Fibroblast of peridontal ligament (primary cell): ENCODE data around the gene ZNF235.
A peak's percentile ranks its signal among the peaks of the same experiment; 100 is the strongest.
"Not testable (repeated sequence)": the region's sequence is repeated elsewhere in the genome, so short reads cannot be mapped to it uniquely, and the experiment has no call there.

ENCODE experiments used
- DNase-seq: peaks from one replicate; pipeline ENCODE4 v3.0.0-alpha.2; 2010; ENCODE audit errors: extremely low read depth

The ZNF235 gene

DNA sequence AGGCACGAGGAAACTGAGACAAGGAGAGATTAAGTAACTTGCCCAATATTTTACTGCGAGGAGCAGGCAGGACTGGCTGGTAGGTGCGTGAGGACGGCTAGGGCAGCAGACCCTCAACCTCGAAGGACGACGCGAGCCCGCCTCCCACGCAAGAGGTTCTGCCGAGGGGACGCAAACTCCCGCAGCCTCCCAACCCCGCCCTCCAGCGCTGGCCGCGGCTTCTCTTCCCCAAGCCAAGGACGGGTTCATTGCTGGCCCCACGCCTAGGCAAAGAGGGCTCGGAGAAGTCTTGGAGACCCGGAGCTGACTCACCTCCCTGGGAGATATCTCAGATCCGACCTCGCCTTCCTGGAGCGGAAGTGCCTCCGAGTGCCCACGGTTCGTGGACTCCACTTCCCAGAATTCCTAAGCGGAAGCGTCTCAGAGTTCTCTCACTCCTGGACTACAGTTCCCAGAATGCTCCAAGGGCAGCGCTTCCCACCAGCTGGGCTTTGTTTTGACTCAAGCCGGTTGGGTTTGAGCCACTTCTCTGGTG is at the start of gene ZNF235:
ZNF235 (minus strand) TSS at position 367 of the 535 bp plus-strand sequence. CDS start 1,621 bp downstream, outside the sequence.
- DNase-seq: peak; percentile 98

DNA sequence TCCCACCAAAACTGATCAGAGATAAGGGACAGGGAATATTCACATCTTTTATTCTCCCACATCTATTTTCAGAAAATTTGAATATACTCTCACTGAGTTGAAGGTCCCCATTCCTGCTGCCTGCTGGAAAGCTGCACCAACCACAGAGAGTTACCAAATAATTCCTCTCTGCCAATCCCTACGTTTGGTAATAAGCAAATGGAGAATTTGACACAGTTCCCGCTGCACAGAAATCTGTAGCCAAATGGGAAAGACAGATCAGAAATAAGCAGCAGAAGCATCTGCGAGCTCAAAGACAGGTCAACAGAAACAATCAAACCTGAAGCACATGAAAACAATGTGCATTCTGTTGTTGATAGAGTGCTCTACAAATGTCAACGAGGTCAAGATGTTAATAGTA is 41.7 kb upstream of the ZNF235 start:
- no peak for DNase-seq

DNA sequence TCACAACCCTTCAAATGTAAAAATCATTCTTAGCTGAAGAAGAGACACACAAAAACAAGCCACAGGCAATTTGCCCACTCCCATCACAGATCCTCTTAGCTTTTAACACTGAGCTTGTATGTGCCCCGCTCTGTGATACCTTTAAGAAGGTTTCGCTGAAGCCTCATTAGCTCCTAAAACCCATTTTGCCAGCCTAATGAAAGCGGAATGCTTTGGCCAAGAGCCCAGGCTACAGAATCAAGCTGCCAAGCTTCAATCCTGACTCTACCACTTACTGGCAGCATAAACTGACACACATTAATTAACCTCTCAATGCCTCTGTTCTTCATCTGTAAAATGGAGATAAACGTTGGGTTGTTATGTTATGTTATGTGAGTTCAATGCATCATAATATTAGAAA is 41.1 kb upstream of the ZNF235 start:
- DNase-seq: no peak

DNA sequence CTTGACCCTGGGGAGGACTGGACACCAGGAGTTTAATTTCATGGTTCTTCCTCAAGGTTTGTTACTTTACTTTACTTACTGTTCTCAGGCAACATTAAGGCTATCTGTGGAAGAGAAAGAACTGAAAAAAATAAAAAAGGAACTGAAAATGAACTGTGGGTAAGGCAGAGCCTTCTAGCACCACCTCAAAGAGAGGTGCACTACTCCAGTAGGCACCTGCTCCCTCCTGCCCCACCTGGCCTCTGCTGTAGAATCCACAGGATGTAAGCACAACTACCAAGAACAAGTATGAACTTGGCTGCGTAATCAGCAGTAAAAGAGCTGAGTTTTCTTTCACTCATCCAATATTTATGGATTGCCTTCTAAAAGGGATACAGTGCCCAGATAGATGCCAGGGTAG is 39.4 kb upstream of the ZNF235 start:
- no peak for DNase-seq

DNA sequence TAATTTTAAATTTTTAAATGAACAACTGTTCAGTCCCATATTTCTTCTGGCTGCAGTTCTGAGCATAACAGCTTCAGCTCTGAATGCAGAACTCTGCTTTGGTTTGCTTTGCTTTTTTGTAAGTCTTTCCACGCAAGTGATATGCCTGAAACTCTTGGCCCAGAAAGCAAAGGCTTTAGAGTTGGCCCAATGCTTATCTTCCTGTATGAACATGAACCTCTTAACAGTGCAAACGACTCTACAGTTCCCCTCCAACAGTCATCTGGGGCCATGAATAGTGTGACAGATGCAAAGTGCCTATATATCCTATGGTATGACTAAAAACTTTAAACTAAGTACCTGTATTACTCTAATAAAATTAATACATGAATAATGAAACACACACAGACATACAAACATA is 37.0 kb upstream of the ZNF235 start:
- no peak for DNase-seq

DNA sequence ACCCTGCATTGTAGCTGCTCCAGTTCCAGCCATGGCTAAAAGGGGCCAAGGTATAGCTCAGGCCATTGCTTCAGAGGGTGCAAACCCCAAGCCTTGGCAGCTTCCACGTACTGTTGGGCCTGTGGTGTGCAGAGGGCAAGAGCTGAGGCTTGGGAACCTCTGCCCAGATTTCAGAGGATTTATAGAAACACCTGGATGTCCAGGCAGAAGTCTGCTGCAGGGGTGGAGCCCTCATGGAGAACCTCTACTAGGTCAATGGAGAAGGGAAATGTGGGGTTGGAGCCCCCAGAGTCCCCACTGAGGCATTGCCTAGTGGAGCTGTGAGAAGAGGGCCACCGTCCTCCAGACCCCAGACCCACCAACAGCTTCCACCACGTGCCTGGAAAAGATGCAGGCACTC is 29.8 kb upstream of the ZNF235 start:
- DNase-seq: not testable (repeated sequence)

DNA sequence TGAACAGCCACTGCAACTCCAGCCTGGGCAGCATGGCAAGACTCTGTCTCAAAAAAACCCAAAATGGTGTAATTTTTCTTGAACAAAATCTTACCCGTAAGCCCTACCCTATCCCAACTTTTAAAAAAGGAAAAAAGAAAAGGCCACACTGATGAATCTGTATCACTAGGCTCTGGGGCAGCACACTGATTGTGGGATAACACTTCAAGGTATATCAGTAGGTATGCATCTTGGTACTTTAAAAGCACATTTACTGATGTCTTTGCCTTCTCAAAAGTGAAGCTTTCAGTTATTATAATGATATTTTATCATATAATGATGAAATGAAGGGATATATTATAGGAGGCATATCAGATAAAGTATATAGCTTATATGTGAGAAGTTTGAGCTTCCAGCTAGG is 27.3 kb upstream of the ZNF235 start:
- DNase-seq: no peak

DNA sequence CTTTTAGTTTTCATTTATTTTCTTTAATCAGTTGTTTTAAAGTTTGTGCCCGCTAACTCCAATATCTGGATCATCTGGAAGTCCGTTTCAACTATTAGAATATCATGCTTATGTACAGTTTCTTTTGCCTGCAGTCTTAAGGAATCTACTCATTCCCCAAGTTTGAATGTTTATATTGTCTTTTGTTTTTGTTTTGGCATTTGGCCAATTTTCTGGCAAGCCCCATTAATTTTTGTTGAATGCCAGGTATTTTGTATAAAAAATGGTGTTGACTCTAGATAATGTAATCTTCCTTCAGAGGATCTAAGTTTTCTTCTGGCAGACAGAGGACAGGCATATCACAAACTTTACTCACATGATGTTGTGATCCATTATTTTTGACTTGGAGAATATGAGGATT is 11.1 kb upstream of the ZNF235 start:
- DNase-seq: no peak

DNA sequence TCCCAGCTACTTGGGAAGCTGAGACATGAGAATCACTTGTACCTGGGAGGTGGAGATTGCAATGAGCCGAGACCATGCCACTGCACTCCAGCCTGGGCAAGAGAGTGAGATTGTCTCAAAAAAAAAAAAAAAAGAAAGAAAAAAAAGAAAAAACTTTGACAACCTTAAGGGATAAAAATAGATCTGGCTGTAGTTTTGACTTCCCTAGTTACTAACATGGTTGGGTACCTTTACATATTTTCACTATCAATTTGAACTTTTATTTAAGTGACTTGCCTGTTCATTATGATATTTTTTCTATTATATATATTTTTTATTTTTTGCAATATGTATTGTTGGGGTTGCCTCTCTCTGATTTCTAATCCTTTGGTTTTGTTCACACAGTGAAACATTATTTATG is 8.4 kb upstream of the ZNF235 start:
- no peak for DNase-seq

DNA sequence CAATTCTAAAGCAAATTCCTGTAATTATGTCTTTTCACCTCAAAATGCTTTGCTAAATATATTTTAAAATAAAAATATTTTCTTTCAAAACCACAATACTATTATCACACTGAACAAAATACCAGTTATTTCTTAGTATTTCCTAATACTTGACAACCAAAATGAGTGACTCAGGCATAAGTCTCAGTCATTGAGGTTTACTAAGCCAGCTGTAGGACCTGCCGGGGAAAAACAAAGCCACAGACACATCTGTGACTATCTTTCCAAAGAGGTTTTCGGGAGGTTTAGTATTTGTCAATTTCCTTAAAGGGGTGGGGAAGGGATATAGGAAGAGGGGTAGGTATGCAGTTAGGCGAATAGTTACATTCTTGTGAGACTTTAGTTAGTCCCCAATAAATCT is 3.2 kb upstream of the ZNF235 start:
- DNase-seq: no peak

DNA sequence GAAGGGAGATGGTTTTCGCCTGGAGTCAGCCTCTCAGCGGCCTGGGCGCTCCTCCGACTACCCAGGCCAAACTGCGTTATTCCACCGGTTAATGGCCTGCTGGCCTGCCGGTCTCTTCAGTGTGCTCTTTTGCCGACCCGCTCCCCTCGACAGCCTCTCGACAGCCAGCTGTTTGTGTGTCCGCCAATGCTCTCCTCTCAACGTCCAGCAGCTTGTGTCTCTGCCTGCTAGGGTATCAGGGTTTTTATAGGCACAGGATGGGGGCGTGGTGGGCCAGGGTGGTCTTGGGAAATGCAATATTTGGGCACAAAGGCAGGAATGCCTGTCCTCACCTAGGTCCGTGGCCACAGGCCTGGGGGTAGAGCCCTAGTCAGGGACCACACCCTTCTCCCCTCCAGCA is 1.5 kb upstream of the ZNF235 start:
- no peak for DNase-seq

DNA sequence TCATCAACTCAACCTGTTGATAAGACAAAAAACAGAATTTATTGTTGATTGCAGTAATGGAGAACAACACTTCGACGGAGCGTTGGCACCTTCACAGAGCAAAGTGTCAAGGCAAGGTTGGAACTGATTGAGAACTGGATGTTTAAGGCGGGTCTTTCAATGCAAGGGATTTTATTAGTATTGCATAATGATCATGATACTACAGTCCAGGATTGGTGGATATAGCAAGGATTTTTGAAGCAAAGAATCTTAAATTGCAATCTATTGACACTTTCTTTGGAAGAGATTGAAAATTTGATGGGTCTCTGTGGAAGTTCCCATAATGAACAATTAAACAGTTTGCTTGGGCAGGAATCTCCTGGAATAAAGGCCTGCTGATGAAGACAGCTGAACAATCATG is 632 bp upstream of the ZNF235 start:
- no peak for DNase-seq

DNA sequence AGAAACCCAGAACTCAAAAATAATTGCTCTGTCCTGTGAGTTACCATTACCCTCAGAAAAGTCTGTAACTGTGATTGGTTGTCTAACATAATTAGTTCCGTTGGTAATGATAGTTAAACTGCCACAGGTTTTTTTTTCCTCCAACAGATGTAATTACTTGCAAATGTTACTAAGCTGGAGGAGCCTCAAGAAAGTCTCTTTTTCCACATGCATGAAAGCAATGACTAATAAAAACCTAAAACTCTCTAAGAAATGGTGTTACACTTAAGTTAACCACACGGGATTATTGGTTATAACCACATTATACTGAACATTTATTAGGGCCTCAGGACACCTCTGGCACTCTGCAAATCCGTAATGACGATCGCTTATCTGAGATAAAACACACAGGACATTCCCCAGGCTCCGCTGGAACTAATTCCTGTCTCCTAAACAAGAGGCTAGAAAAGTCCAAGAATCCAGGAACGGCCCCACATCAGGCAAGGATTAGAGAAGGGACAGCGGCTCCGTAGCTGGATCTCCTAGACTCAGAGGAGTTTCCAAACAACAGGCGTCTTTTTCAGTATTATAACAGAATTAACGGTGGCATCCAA is 753 bp downstream of the ZNF235 start:
- DNase-seq: peak; percentile 55

DNA sequence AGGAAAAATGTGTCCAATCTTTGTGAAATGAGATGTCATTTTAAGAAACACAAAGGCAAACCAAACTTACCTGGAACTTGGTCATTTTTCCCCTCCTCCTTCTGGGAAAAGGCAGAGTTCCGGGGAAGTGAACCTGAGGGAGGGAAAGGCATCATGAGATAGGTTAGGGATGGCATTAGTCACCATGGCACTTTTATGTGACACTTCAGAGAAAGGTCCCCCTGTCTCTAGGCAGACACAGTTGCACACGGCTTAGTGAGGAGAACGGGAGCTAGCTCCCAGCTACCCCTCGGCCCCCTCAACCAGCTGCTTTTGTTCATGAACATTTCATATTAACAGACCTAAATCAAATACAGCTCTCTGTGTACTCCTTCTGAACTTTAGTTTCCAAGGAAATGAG is 1.5 kb downstream of the ZNF235 start:
- DNase-seq: no peak

DNA sequence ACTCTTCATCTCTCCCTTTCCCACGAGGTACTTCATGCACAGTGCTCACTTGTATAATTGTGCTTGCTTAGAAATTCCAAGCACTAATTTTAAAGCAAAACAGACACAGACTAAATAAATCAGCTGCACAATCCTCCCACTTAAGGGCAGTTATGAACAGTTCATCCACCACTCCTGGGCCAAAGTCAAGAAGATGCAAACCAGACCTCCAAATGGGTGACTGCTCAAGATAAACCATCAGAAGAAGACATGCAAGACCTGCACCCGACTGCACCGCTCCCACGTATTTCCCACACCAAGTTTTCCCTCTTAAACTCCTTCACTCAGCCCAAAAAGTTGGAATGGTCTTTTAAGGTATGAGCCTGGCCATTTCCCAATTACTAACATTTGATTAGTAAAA is 19.9 kb downstream of the ZNF235 start:
- DNase-seq: no peak

DNA sequence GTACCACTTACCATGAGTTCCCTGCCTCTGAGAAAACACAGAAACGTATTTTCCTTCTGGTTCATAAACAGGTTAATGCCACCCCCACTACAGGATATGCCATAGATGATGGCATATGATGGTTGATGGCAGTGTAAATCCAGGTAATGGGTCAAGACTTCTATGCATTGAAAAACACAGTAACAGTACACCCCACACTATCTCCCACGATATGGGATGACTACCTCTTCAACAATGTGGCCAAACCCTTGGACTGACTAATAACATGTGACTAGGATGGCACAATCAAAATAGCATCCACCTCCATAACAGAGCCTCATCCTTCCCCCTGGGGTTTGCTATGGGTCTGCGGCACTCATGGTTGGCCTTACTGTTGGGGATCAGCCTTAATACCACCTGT is 22.0 kb downstream of the ZNF235 start:
- no peak for DNase-seq

DNA sequence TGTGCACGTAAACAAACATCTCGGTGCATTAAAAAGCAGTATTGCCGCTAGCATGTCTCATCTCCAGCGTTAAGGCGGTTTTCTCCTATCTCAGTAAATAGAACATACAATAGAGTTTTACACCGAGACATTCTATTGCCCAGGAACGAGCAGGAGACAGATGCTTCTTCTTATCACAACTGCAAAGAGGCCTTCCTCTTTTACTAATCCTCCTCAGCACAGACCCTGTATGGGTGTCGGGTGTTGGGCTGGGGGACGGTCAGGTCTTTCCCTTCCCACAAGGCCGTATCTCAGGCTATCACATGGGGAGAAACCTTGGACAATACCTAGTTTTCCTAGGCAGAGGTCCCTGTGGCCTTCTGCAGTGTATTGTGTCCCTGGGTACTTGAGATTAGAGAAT is 23.9 kb downstream of the ZNF235 start:
- no peak for DNase-seq

DNA sequence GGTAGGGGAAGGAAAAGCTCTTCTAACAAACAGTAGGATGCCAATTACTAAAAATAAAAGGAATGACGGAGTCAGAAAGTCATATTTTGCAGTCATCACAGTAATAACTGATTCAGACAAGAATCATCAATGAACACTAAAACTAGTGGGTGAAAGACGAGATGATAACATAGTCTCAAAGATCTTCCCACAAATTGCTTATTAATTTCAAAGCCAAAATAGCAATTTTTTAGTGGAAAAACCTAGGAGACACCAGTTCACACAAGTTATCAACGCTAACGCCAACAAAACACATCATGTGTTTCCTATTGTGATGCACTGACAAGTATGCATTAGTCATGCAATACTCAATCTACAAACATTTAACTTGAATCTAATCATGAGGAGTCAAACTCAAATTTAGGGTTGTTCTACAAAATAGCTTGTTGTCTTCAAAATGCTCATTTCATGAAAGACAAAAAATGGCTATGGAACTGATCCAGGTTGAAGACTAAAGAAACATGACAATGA is 26.6 kb downstream of the ZNF235 start:
- DNase-seq: peak; percentile 10

DNA sequence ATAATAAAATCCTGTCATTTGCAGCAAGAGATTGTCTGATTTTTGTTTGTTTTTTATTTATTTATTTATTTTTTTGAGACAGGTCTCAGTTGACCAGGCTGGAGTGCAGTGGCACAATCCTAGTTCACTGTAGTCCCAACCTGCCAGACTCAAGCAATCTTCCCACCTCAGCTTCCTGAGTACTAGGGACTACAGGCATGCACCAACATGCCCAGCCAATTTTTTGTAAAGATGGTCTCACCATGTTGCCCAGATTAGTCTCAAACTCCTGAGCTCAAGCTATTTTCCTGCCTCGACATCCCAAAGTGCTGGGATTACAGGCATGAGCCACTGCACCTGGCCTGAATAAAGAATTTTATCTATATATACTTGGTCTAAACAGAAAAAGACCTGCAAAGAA is 27.5 kb downstream of the ZNF235 start:
- no peak for DNase-seq

DNA sequence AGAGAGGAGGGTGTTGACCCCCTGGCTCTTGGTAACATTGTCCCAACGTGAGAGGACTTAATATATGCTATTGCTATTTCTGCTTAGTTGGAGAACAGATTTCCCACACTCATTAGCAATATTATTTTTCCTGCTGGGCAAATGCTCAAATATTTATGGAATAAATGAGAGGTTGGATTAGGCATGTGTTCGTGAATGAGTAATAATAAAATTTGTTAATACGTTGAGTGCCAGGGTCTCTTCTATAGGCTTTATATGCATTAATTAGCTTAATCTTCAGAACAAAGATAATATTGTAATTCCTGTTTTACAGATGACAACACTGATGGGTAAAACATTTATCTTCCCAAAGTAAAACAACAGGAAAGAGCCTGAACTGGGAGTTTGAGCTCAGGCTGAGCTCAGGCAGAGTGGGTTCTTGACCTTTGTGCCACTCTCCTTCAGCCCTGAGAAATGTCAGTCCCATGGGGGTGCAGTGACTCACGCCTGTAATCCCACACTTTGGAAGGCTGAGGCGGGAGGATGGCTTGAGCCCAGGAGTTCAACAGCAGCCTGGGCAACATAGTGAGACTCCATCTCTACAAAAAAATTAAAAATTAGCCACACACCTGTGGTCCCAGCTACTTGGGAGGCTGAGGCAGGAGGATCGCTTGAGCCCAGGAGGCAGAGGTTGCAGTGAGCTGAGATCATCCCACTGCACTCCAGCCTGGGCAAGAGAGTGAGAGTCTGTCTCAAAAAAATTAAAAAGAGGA is 44.0 kb downstream of the ZNF235 start:
- peak; percentile 18 for DNase-seq

DNA sequence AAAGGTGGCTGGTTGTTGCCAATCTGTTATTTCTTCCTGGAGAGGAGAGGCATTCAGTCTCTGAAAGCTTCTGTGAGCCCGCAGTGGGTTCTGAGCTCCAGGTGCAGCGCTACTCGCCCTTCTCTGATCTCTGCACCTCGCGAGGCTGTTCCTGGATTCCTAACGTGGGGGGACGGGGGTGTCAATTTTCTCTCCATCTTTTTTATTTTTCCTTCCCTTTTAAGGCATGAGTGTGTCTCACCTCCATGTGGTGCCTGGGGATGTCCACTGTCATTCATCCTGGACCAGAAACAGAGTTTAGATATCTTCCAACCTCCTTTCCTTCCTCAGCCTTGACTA is 44.5 kb downstream of the ZNF235 start:
- DNase-seq: no peak

DNA sequence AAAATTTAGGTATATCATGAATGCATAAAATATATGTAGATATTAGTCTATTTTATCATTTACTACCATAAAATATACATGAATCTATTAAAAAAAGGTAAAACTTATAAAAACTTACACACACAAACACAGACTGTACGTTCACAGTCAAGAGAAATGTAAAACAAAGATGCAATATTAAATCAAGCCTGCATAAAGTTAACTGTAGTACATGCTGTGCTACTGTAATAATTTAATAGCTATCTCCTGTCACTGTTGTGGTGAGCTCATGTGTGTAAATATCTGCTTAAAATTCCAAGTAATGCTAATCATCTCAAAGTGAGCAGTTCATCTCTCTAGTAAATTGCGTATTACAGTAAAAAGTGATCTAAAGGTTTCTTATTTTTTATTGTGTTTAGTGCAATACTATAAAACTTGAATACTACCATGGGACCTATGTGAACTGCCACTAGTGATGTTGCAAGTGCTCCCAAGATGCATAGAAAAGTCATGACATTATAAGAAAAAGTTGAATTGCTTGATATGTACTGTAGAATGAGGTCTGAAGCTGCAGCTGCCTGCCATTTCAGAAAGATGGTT is 45.9 kb downstream of the ZNF235 start:
- DNase-seq: no peak

DNA sequence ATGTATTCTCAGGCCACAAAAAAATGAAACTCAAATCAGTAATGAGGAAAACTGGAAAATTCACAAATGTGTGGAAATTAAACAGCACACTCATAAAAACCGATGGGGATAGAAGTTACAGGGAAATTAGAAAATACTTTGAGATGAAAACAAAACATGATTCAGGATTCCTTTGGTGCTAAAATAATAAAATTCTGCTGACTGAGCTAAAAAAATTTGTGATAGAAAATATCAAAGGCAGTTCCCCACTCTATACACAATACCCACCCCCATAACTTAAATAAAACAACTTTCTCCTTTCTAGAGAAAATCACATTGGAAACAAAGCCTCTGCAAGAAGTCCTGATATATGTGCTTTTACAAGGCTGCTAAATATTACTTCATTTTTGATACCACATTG is 46.7 kb downstream of the ZNF235 start:
- DNase-seq: no peak
